ENCODE measurements around the gene BTBD9. TPM values are rescaled to one million over a fixed set of nuclear protein-coding genes. Genes with fewer than 3 reads are reported as not detected.

BTBD9 gene
- total RNA-seq, 1 donor = 21.4 TPM

- no peak for TF ChIP-seq CTCF (IDR thresholded peaks at IDR 0.05; ENCODE audit: insufficient read depth, low read length)
- H3K4me3 ChIP-seq (ENCODE audit: low read depth, low read length) = no peak overlapping the region
Observed at GRCh38 chr6:38375937-38376336, 263.8 kb downstream of the BTBD9 start.

GRCh38 chr6:38375341-38375740, 264.4 kb downstream of the BTBD9 start:
- DNase-seq (ENCODE audit: low read depth) = no peak
- no peak overlapping the region for H3K4me3 ChIP-seq (ENCODE audit: low read depth, low read length)
- TF ChIP-seq CTCF (IDR thresholded peaks at IDR 0.05; ENCODE audit: insufficient read depth, low read length) = no peak

More at GRCh38 chr6:38375937-38376336, 263.8 kb downstream of the BTBD9 start:
- DNase-seq (ENCODE audit: low read depth) = no peak

GRCh38 chr6:38371881-38372280, 267.8 kb downstream of the BTBD9 start:
- no peak for TF ChIP-seq CTCF (IDR thresholded peaks at IDR 0.05; ENCODE audit: insufficient read depth, low read length)
- no peak for DNase-seq (ENCODE audit: low read depth)
- no peak overlapping the region for H3K4me3 ChIP-seq (ENCODE audit: low read depth, low read length)

GRCh38 chr6:38370653-38371601, 268.8 kb downstream of the BTBD9 start:
- H3K4me3 ChIP-seq (ENCODE audit: low read depth, low read length) = no peak overlapping the region
- DNase-seq (ENCODE audit: low read depth) = no peak
- no peak for TF ChIP-seq CTCF (IDR thresholded peaks at IDR 0.05; ENCODE audit: insufficient read depth, low read length)

- H3K4me3 ChIP-seq (ENCODE audit: low read depth, low read length) = no peak overlapping the region
- TF ChIP-seq CTCF (IDR thresholded peaks at IDR 0.05; ENCODE audit: insufficient read depth, low read length) = no peak
- DNase-seq (ENCODE audit: low read depth) = peak; percentile 26
Observed at GRCh38 chr6:38367231-38367630, 272.5 kb downstream of the BTBD9 start.

- no peak for TF ChIP-seq CTCF (IDR thresholded peaks at IDR 0.05; ENCODE audit: insufficient read depth, low read length)
- DNase-seq (ENCODE audit: low read depth) = no peak
- H3K4me3 ChIP-seq (ENCODE audit: low read depth, low read length) = no peak overlapping the region
Observed at GRCh38 chr6:38366234-38366633, 273.5 kb downstream of the BTBD9 start.
